ENCODE data around the gene NUBP1. TPM values are rescaled to one million over a fixed set of nuclear protein-coding genes. Genes with fewer than 3 reads are reported as not detected.
"Not testable (repeated sequence)": the region's sequence is repeated elsewhere in the genome, so short reads cannot be mapped to it uniquely, and the experiment has no call there.

The NUBP1 gene
- total RNA-seq, 1 donor from 2014 or later = 18.4 TPM

DNA sequence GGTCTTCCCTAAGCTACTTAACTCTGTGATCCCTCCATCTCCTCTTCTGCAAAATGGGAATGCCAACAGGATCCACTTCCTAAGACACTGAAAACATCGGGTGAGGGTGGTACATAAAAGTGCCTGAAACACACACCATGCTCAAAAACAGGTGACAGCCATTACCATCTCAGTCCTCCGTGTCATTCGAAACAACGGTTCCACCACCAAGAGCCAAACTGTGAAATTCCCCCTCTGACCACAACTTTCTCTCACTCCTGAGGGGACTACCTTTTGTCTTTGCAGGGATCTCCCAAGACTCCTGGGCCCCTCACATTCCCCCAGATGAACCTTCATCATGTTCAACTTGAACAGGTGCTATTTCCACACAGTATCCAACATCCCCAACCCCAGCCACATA is 37.0 kb downstream of the NUBP1 start:
- no peaks in the 10 kb centered on the region for H3K4me1 Mint-ChIP-seq (ENCODE audit: unreplicated experiment)
- no peak for TF ChIP-seq CTCF (IDR thresholded peaks at IDR 0.05; ENCODE audit: unreplicated experiment)
- no peaks in the 10 kb centered on the region for H3K36me3 Mint-ChIP-seq (ENCODE audit: low read depth, unreplicated experiment)
- no peak overlapping the region for H3K4me3 Mint-ChIP-seq (ENCODE audit: unreplicated experiment)
- H3K9me3 Mint-ChIP-seq (ENCODE audit: unreplicated experiment) = no peaks in the 10 kb centered on the region
- H3K27ac Mint-ChIP-seq (ENCODE audit: unreplicated experiment) = no peak overlapping the region
- no peak for DNase-seq (ENCODE audit: low spot score)
- H3K27me3 Mint-ChIP-seq (ENCODE audit: unreplicated experiment) = peaks cover 5% of the 10 kb centered on the region

DNA sequence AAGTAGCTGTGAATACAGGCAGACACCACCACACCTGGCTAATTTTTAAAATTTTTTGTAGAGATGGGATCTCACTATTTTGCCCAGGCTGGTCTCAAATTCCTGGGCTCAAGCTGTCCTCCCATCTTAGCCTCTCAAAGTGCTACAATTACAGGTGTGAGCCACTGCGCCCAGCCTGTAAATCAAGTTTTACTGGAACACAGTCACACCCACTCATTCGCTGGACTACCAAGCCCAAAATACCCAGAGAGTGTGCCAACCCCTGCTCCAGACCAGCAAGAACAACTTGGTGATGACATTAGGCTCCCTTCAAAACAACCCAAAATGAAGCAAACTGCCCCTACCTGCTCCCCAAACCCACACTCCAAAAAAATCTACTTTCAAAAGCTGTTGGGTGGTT is 39.0 kb downstream of the NUBP1 start:
- DNase-seq (ENCODE audit: low spot score) = no peak
- no peak overlapping the region for H3K4me3 Mint-ChIP-seq (ENCODE audit: unreplicated experiment)
- H3K4me1 Mint-ChIP-seq (ENCODE audit: unreplicated experiment) = no peaks in the 10 kb centered on the region
- H3K9me3 Mint-ChIP-seq (ENCODE audit: unreplicated experiment) = no peaks in the 10 kb centered on the region
- peaks cover 5% of the 10 kb centered on the region for H3K27me3 Mint-ChIP-seq (ENCODE audit: unreplicated experiment)
- peaks cover 2% of the 10 kb centered on the region for H3K36me3 Mint-ChIP-seq (ENCODE audit: low read depth, unreplicated experiment)
- H3K27ac Mint-ChIP-seq (ENCODE audit: unreplicated experiment) = no peak overlapping the region
- TF ChIP-seq CTCF (IDR thresholded peaks at IDR 0.05; ENCODE audit: unreplicated experiment) = no peak

DNA sequence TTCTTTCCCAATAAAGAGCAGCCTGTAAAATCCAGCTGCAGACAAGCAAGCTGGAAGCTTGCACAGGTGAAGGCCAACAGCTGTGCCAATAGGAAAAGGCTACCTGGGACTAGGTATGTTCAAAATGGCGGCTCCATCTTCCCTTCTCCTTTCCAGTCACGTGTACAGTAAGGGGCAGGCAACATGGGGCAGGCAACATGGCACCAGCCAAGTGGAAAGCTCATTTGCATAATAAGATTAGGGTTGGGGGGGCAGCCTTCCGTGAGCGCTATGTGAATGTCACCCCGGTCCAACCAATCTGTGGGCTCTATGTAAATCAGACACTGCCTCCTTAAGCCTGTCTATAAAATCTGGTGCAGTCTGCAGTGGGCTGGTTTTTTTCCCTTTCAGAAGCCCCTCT is 43.7 kb downstream of the NUBP1 start:
- no peak overlapping the region for H3K4me3 Mint-ChIP-seq (ENCODE audit: unreplicated experiment)
- no peak for TF ChIP-seq CTCF (IDR thresholded peaks at IDR 0.05; ENCODE audit: unreplicated experiment)
- H3K27me3 Mint-ChIP-seq (ENCODE audit: unreplicated experiment) = peaks cover 2% of the 10 kb centered on the region
- H3K27ac Mint-ChIP-seq (ENCODE audit: unreplicated experiment) = no peak overlapping the region
- no peak for DNase-seq (ENCODE audit: low spot score)
- peaks cover 9% of the 10 kb centered on the region for H3K36me3 Mint-ChIP-seq (ENCODE audit: low read depth, unreplicated experiment)
- no peaks in the 10 kb centered on the region for H3K4me1 Mint-ChIP-seq (ENCODE audit: unreplicated experiment)
- H3K9me3 Mint-ChIP-seq (ENCODE audit: unreplicated experiment) = no peaks in the 10 kb centered on the region

DNA sequence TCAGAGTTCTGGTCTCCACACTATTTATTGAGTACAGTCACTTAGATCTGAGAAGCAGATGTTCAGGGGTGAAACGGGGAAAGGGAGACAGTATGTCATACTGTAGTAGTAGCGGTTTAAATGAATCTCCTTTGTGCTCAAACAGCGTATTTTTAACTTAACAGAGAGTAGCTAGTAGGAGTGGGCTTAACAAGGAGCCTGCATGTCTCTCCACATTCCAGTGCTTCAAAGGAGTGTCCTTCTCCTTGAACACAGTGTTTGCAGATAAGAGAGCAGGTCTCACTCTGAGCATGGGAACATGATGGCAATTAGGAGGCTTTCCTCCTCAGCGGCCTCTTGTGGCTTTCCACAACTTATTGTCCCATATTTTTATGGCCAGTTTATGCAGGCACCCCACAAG is 45.0 kb downstream of the NUBP1 start:
- H3K36me3 Mint-ChIP-seq (ENCODE audit: low read depth, unreplicated experiment) = peaks cover 12% of the 10 kb centered on the region
- H3K4me3 Mint-ChIP-seq (ENCODE audit: unreplicated experiment); H3K9me3 Mint-ChIP-seq (ENCODE audit: unreplicated experiment); H3K27ac Mint-ChIP-seq (ENCODE audit: unreplicated experiment); H3K27me3 Mint-ChIP-seq (ENCODE audit: unreplicated experiment); H3K4me1 Mint-ChIP-seq (ENCODE audit: unreplicated experiment); DNase-seq (ENCODE audit: low spot score): not testable (repeated sequence)

- Mint-ChIP-seq H3K27ac (ENCODE audit: unreplicated experiment) (no peak overlapping the region), H3K36me3 (ENCODE audit: low read depth, unreplicated experiment) (peaks cover 12% of the 10 kb centered on the region), H3K9me3 (ENCODE audit: unreplicated experiment) (no peaks in the 10 kb centered on the region), H3K4me1 (ENCODE audit: unreplicated experiment) (no peaks in the 10 kb centered on the region), H3K4me3 (ENCODE audit: unreplicated experiment) (no peak overlapping the region), H3K27me3 (ENCODE audit: unreplicated experiment) (peaks cover 2% of the 10 kb centered on the region)
- TF ChIP-seq CTCF (IDR thresholded peaks at IDR 0.05; ENCODE audit: unreplicated experiment) = no peak
- DNase-seq (ENCODE audit: low spot score) = no peak
Observed at GRCh38 chr16:10791048-10791447, 47.4 kb downstream of the NUBP1 start.

GRCh38 chr16:10799736-10800135 is 56.1 kb downstream of the NUBP1 start:
- H3K27me3 Mint-ChIP-seq (ENCODE audit: unreplicated experiment) = peaks cover 3% of the 10 kb centered on the region
- H3K9me3 Mint-ChIP-seq (ENCODE audit: unreplicated experiment) = no peaks in the 10 kb centered on the region
- H3K4me3 Mint-ChIP-seq (ENCODE audit: unreplicated experiment) = no peak overlapping the region
- H3K27ac Mint-ChIP-seq (ENCODE audit: unreplicated experiment) = no peak overlapping the region
- H3K4me1 Mint-ChIP-seq (ENCODE audit: unreplicated experiment) = no peaks in the 10 kb centered on the region
- H3K36me3 Mint-ChIP-seq (ENCODE audit: low read depth, unreplicated experiment) = no peaks in the 10 kb centered on the region
- TF ChIP-seq CTCF (IDR thresholded peaks at IDR 0.05; ENCODE audit: unreplicated experiment) = no peak
- no peak for DNase-seq (ENCODE audit: low spot score)

Measured in endothelial cell (in vitro differentiated cells).